Left renal cortex interstitium (tissue), 4 donors: ENCODE data around the gene FAM107B. TPM values are rescaled to one million over a fixed set of nuclear protein-coding genes. Genes with fewer than 3 reads are reported as not detected.

Experiments
- DNase-seq, 4 donors: peaks; one replicate each; pipeline ENCODE4 v3.0.0-alpha.2; 2013; ENCODE audit warnings: low read depth in 4 of 4, low spot score in 2 of 4, missing footprints in 1 of 4
- polyA plus RNA-seq, 4 donors: library from polyadenylated mRNA; unstranded; fragments of 120-200 nt; gene quantifications; one replicate each; pipeline ENCODE4 v1.2.1, GENCODE V29; 2013; ENCODE audit not compliant: insufficient read length in 4 of 4

The FAM107B gene
- polyA plus RNA-seq, 4 donors = 78.9 to 113 (median 87.7) TPM

DNA sequence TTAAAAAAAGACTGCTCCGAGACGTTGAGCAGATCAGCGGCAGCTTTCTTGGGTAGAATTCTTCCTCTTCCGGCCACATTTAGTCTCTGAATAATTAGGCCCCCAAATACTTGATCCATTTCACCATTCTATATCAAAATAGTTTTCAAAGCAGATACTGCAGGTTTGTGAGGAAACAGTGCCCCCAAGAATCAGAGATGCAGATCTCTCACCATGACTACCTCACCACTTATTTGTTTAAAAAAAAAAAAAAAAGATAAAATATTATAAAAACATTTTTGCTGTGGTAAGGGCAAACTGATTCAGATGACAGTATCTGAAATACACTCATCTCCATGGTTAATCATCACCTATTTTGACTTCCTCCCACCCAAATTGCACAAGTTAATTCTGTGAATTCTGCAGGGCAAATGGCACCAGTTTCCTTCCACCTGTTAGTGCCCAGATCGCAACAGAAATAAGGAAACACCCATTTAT lies 210.4 kb downstream of the FAM107B start:
- DNase-seq = no peak

DNA sequence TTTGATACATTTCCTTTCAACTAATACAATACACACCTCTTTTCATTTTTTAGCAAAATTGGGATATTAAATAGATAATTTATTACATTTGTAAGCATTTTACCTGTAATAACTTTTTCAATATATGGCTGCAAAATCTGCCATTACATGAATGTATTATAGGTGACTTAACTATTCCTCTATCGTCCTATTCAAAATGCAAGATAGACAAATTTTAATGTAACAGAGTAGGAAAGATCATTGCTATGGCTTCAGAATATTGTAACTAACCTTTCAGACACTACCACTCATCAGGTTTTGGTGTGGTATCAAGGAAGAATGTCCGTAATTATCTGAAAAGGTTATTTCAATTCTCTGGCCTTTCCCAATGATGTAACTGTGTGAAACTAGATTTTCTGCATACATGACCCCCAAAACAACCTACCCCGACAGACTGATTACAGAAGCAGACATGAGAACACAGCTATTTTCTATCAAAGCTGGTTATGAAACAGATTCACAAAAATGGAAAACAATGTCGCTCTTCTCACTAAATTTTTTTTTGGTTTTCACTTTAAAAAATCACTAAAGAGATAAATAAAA lies 211.2 kb downstream of the FAM107B start:
- DNase-seq = no peak

DNA sequence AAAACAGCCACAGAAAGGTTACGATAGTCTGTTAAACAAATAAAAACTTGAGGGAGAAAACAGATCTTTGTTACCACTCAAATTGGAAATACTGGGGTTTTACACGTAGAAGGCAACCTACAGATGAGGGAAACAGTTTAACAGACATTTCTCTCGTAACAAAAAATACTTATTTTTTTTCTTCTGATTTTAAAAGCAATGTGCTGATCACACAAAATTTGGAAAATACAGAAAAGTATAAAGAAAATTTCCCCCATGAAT lies 211.7 kb downstream of the FAM107B start:
- DNase-seq = no peak

DNA sequence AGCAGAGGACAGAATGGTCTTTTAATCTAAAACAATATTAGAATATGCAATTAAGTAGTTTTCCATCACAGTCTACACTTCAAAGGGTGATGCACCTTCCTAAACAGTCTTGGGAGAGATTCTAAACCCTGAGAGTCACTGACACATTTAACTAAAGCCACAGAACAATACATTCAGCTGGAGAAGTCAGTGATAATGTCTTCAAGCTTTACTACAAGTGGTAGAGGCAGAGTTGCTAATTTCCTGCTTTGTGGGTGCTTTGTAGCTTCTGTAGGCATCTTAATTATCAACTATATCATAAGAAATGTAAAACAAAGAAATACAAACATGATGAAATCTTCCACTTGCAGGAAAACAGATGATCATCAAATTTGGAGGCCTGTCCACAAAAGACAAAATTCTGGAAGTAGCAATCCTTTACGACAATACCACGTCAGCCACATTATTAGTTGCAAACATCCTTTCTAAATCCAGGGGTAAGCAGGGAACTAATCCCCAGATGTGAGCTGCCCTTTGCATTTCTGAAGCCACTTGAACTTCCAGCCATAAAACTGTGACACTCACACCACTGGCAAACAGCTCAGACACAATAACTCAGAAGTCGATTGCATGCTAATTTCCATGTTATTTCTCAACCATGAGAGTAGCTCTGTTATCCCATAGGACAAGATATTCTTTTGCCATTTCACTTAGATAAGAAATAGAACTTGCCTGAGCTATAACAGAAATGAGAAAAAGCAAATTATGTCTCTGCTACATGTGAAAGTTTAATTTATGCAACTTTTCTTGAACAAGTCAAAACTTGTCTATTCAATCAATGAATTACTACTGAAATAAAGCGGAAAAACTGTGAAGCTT lies 212.2 kb downstream of the FAM107B start:
- no peak for DNase-seq

DNA sequence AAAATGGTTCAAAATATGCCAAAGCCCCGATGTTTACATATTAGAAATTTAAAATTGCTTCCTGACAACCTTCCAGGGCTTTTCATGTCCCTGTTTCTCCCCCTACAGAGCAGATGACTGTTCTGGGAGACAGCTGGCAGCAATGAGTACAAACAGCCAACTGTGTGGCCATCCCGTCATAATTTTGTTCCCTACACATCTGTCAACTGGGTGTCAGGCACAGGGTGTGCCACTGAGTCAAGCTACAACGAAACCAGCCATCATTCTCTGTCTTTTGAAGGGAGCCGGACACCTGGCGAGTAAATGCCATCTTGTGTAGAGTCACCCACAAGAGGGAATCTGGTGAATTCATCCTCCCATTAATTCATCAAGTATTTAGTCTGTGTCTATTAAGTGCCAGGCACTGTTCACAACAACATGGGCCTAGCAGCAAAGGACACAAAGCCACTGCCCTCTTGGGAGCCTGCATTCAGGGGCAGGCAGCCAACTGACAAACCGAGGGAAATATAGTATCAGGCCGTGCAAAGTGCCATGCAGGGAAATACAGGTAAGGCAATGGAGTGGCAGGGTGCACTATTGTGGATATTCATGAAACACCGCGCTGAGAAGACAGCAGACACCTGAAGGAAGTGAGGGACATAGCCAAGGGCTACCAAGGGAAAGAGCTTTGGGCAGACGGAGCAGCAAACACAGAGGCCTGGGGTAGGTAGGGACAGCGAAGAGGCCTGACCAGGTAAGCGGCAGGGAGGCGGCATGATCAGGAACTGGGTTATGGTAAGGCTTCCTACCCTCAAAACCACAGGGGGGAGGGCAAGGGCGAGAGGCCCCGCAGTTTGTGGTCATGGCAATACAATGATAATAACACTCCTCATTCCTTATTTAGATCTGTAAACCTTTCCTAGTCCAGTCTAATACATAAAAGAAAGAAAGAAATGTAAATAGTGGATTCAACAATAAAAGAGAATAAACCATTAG lies 213.6 kb downstream of the FAM107B start:
- DNase-seq = no peak

DNA sequence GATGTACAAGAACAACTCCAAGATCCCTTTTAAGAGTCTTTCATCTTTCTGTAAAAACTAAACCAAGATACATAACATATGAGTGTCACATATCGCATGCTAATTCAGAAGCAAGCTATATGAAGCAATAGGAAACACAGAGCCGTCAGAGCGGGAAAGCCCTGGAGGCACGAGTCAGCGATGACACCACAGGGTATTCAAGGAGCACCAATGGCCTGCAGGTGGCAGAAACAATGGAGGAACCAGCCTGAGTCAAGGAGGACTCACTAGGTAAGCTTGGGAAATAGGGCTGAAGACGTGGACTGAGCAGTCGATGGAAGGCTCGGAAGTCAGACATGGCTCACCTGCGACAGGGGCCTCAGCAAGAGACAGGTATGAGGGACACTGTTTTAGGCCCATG lies 214.4 kb downstream of the FAM107B start:
- DNase-seq = no peak

DNA sequence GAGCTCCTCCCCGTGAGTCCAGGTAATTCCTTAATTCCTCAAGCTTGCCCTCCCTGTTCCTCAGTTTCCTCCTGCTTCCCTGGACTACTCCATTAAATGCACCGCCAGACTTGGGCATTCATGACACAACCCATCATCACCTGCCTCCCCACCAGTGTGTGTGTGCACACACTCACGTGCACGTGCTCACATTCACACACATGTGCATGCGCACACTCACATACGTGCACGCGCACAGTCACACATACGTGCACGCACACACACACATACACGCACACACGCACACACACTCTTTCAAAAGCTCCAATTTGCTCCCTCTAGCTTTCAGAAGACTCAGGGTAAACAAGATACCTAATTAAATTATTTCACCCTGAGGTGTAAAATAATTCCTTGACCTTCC lies 216.7 kb downstream of the FAM107B start:
- DNase-seq = no peak

DNA sequence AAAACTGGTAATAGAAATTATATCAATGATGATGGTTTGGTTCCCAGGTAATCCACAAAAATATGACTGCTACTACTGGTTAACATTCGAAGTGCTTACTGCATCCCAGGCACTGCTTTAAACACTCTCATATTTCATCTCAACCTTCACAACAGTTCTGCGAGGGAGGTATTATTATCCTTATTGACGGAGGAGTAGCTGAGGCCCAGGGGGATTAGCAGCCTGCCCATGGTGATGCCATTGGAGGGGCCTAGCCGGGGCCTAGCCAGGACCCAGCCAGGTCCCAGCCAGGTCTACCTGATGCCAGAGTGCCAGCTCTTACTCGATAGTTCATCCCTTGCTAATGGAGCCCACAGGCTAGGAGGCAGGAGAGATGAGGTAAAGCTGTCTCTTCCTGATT lies 217.1 kb downstream of the FAM107B start:
- DNase-seq = no peak

DNA sequence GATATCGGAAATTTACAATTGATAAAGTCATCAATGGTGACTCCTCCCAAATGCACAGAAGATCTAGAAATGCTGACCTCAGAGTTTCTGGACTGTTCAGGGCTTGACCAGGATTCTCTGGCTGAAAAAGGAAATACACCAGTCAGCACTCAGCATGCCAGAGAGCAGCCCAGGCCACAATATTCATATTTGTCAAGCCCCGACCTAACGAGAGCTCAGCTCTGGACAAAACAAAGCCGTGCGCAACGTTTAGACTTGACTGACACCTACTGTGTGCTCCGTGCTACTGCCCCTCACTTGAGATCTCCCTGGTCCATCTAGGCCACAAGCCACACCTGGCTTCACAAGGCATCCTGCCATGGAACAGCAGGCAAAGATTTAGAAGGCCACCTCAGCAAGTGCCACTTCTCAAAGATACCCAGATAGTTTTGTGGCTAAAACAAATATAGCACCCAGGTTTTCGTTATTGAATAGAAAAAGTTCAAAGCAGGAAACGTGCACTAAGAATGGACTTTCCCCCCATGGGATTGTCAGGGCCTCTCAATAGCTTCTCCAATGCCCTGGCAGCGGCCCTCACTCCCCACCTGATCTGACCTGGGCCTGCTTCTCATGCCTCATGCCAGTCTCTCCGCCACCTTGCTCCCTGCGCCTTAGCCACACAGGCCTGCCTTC lies 218.3 kb downstream of the FAM107B start:
- no peak for DNase-seq

DNA sequence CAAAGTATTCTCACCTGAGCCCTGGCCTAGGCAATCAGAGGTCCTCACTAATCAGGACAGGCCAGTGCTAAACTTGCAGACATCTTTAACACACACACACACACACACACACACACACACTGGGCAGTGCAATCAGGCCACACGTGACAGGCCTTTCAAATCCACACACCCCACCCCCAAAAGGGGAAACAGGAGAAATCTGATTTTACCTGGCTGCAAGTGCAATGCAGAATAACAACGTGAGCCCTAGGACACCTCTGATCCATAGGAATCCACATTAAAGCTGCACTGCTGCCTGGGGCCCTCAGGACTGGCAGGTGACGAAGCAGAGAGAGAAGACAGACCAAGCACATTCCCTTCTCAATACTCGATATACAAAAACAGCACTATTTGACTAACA lies 218.9 kb downstream of the FAM107B start:
- DNase-seq = no peak

DNA sequence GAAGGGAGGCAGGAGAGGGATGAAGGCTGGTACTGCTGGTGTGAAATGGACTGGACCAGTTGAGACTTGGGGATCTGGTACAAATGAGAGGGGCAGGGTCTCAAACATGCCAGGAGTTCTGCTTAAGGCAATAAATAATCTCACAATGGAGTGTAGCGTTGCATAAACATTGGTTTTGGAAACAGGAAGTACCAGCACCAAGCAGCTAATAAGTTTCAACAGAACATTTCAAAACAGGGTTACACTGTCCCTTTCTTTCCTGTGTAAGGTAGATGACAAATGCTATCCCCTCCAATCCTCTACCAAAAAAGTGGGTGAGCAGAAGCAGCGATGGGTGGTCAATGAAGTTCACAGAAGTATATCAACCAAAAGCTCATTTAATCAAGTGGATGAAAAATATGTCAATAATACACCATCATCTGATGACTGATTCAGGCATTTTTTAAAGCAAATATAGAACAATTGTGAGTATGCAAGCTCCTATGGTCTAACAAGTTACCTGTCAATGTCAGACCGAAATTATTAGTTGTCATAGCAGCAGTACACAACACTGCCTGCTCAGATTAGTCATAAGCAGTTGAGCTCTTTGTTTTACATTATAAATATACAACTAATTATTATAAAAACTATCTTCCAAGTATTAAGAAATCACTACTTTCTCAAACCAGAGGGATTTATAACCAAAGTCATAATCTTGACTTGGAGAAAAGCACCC lies 220.0 kb downstream of the FAM107B start:
- DNase-seq = no peak

DNA sequence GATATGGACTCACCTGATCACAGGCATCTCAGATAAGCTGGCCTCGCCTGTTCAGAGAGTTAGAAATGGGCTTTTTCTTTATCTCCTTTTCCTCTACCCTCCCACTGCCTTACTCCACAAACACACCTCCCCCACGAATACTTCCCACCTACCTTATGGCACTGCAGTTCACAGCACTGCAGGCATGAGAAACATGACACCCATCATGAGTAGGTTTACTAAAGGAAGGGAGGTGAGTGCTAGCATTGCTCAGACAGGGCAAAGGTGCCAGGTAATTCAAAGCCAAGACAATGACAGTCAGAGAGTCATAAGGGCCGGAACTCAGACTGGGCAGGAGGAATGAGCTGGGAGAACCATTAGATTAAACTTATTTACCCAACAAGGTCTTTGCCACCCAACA lies 220.6 kb downstream of the FAM107B start:
- DNase-seq = no peak

DNA sequence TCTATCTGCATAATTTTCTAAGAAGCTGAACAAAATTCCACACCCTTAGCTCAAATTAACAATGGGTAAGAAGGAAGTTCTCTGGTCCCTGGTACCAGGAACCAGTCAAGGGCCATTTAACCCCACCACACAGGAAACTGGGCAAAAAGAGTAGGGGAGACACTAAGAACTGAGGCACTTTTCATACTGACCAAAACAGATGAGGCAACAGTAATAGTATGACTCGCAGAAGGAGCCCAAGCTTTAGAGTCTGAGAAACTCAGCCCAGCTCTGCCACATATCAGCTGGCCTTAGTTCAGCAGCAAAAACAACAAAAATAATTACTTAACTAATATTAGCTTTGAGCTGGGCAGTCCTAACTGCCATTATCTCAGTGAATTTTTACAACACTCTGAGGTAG lies 221.2 kb downstream of the FAM107B start:
- DNase-seq = no peak

DNA sequence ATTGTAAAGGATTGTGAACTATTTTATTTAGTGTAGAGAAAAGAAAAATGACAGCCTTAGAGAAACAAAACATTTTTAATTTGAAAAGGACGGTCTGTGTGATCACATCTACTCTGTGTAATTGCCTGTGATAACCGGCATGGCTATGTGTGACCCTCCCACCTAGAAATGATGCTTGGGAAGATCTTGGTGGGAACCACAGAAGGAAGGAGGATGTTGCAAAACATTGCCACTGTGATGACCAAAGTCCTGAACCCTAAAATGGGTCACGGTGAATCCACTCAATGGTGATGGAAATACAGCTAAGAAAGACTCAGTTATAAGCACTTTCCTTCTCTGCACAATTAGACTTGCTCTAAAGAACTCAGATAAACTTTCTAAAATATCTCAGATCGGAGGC lies 222.7 kb downstream of the FAM107B start:
- DNase-seq = no peak

DNA sequence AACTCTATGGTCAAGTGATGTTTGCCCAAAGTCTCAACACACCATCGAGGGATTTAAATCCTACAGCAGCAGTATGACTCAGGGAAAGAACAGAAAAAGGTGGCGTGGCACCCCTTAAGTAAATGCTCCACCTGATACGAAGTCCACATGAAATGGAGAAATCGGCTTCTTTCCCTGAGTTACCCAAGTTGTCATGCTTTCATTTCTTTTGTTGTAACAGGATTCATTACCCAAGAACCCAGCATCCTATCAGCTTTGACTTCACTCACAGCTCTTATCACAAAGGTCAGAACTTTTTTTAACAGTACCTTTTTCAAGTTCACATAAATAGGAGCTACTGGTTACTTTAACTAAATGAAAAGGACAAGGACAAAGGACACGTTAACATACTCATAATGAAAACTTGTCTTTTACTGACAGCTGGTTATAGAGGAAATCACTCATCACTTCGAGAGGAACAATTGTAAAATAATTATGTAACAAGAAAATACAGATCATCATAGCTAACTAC lies 224.2 kb downstream of the FAM107B start:
- no peak for DNase-seq

DNA sequence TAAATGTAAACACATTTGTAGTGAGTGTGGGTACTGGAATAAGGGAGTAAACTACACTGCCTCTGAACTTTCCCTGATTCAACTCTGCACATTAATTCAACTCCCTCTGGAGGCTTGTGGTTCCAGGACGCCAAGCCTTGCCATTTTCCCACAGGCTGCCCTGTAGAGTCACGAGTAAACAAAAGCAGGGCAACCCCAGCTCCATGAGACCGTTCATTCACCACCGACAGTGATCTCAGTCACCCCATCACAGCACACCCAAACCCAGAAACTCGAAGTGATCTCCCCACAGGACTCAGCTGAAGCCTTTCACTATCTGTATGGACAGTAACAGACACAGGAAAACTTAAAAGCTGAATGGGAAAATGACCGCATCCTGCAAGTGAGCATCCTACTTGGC lies 225.2 kb downstream of the FAM107B start:
- no peak for DNase-seq

DNA sequence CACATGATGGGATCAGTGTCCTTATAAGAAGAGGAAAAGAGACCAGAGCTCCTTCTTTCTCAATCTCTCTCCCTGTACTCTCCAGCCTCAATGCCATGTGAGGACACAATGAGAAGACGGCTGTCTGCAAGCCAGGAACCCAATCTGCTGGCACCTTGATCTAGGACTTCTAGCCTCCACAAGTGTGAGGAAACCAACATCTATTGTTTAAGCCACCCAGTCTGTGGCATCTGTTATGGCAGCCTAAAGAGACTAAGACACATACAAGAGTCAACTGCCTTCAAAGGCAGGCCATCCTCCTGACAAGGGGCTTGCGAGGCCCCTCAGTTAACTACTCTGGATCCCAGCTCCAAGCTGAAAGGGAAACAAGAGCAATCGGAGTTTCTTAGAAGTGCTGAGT lies 225.7 kb downstream of the FAM107B start:
- no peak for DNase-seq

DNA sequence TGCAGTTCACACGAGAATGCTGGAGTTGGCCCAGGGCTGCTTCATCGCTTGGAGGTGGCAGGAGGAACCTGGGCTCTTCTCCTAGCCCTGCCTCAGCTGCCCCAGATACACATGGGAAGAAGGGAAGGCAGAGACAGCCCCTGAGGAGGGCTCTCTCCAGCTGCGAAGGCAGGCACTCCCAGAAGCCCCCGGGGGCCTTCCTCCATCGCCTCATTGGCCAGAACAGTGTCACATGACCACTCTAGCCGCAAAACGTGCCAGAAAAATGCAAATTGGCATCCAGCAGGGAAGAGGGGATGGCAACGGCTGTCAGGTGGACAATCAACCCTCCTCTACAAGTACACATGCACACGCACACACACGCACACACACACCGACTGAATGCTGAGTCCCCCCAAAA lies 226.2 kb downstream of the FAM107B start:
- DNase-seq = no peak

DNA sequence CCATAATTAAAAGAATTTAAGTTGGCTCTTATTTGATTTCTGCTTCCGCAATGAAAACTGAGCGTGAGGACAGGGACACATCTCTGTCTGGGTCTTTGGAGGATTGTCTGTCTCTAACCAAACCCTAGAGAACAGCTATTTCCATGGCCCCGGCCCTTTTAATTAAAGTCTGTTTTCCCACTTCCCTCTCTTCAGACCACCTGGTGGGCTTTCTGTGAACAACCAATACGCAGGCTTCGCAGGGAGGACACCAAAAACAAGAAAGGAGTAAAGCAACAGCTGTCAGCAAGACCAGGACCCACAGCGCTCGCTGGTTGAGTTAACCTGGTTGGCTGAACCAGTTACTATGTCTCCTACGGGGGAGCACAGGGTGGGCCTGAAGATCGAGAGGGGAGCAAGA lies 226.9 kb downstream of the FAM107B start:
- no peak for DNase-seq

DNA sequence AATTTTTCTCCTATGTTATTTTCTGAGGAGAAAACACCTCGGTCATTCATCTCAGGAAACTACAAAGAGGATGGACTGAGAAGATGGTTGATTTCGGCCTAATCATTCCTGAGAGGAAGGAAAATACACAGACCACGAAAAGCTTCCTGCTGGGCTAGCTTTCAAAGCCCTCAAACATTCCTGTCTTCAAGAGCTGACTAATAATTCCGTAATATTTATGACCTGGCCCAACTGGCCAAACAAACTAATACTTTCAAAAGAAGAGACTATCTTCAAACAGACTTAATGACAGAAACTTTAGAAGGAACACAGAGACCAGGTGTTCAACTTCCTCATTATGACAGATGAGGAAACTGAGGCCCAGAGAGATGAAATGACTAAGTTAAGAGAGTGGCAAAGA lies 228.9 kb downstream of the FAM107B start:
- DNase-seq = no peak
